Liver (tissue), 3 donors: ENCODE data around the gene C1orf21.

ENCODE experiments used
- CTCF ChIP-seq: fragments of 150-350 bp; IDR thresholded peaks from 2 replicates; pipeline ENCODE4 v1.5.1; 2017; ENCODE audit warnings: improper control_type of control experiment, low read depth, low read length; ENCODE audit not compliant: missing input control
- GABPA ChIP-seq, 2 donors: IDR thresholded peaks in 1 of 2; conservative IDR thresholded peaks in 1 of 2; 2 replicates each; pipeline ENCODE4 v1.6.1; 2016; ENCODE audit warnings: antibody characterized with exemption in 2 of 2, mild to moderate bottlenecking in 1 of 2, moderate library complexity in 1 of 2
- JUND ChIP-seq, 2 donors: IDR thresholded peaks; 2 replicates each; pipeline ENCODE4 v1.6.1; 2016; ENCODE audit warnings: antibody characterized with exemption in 2 of 2
- MAX ChIP-seq: IDR thresholded peaks from 2 replicates; pipeline ENCODE4 v1.6.1; 2016; ENCODE audit warnings: antibody characterized with exemption
- NR2F2 ChIP-seq: IDR thresholded peaks from 2 replicates; pipeline ENCODE4 v1.6.1; 2016; ENCODE audit warnings: antibody characterized with exemption
- RAD21 ChIP-seq, 2 donors: IDR thresholded peaks; 2 replicates each; pipeline ENCODE4 v1.6.1; 2016; ENCODE audit warnings: antibody characterized with exemption in 2 of 2, mild to moderate bottlenecking in 2 of 2
- REST ChIP-seq: IDR thresholded peaks from 2 replicates; pipeline ENCODE4 v1.6.1; 2016; ENCODE audit warnings: antibody characterized with exemption, mild to moderate bottlenecking
- SP1 ChIP-seq: IDR thresholded peaks from 2 replicates; pipeline ENCODE4 v1.6.1; 2018; ENCODE audit warnings: antibody characterized with exemption, mild to moderate bottlenecking
- TAF1 ChIP-seq: conservative IDR thresholded peaks from 2 replicates; pipeline ENCODE4 v1.6.1; 2016; ENCODE audit warnings: antibody characterized with exemption, mild to moderate bottlenecking
- YY1 ChIP-seq: IDR thresholded peaks from 2 replicates; pipeline ENCODE4 v1.6.1; 2016; ENCODE audit warnings: antibody characterized with exemption, mild to moderate bottlenecking
- TF ChIP-seq, protein P1 (sequence below): IDR thresholded peaks from 2 replicates; pipeline ENCODE4 v1.6.1; 2016; ENCODE audit warnings: antibody characterized with exemption
- donor health status: healthy.
- donor health status: healthy.

DNA sequence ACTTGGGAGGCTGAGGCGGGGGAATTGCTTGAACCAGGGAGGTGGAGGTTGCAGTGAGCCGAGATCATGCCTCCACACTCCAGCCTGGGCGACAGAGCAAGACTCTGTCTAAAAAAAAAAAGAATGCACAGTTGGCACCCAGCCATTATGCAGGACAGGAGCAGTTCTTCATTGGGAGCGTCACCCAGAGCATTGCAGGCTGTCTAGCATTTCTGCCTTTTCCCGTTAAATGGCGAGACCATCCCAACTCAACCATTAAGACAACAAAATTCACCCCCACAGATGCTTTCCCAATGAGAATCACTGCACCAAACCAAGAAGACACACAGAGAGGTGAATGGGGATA, 262.0 kb downstream of the C1orf21 start:
- TF ChIP-seq CTCF (no peak), REST (no peak), TAF1 (no peak), GABPA (IDR thresholded peaks at IDR 0.05 in 1 of 2, conservative IDR thresholded peaks at IDR 0.05 in 1 of 2) (no peak), MAX (no peak), RAD21 (IDR thresholded peaks at IDR 0.05) (no peak), SP1 (no peak), NR2F2 (no peak), YY1 (no peak), JUND (IDR thresholded peaks at IDR 0.05) (no peak)
- TF ChIP-seq, protein P1, sequence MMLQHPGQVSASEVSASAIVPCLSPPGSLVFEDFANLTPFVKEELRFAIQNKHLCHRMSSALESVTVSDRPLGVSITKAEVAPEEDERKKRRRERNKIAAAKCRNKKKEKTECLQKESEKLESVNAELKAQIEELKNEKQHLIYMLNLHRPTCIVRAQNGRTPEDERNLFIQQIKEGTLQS: no peak
